Transverse colon (tissue), 4 donors: ENCODE results near the gene GTF2F2.

ENCODE experiments used
- EP300 ChIP-seq: sonication (generic); formaldehyde crosslinking; IDR thresholded peaks from one replicate; pipeline ENCODE4 v1.6.1; 2017; ENCODE audit warnings: antibody characterized with exemption, low read depth
- POLR2A ChIP-seq: fragments of 450-650 bp; IDR thresholded peaks from one replicate; pipeline ENCODE4 v1.6.1; 2016; ENCODE audit warnings: antibody characterized with exemption, mild to moderate bottlenecking, moderate library complexity
- POLR2AphosphoS5 ChIP-seq, 3 donors: sonication (generic); formaldehyde crosslinking; IDR thresholded peaks; one replicate each; pipeline ENCODE4 v1.6.1; 2016; ENCODE audit warnings: antibody characterized with exemption in 3 of 3
- TF ChIP-seq, protein P1 (sequence below), 5 experiments: fragments of 200-600 bp in 3 of 5; fragments of 450-650 bp in 2 of 5; sonication (generic) in 3 of 5; IDR thresholded peaks; 1 replicate in 2 of 5; 2 replicates in 3 of 5; pipeline ENCODE4 v1.5.1; 2016 to 2017; ENCODE audit warnings: antibody characterized with exemption in 5 of 5, inconsistent platforms in 3 of 5, mild to moderate bottlenecking in 2 of 5, moderate library complexity in 1 of 5

DNA sequence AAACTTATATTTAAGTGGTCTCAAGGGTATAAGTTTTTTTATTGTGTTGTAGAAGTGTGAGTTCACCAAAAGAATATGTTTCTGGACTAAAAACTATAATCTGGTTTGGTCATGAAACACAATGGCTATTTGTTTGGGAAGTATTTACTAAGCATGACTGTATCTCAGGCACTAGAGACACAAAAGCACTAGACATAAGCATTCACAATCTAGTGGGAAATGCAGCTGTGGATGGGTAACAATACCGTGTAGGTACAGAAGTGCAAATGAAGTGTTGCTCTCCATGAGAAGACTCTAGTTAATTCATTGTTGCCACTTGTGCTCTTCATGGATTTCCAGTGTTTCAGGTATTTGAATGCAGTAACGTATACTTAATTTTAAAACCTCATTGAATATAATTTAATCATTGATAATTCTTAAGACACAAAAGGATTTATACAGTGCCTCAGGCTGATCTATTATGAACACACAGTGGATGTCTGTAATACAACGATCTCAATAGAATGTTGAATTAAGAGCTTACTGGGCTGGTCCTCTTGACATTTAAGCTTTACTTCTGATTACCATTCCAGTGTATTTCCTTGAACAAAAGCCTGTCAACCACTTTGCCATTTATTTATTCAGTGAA lies 169.7 kb downstream of the GTF2F2 start:
- TF ChIP-seq POLR2A (no peak), POLR2AphosphoS5 (IDR thresholded peaks at IDR 0.05) (no peak), EP300 (no peak)
- TF ChIP-seq, protein P1, sequence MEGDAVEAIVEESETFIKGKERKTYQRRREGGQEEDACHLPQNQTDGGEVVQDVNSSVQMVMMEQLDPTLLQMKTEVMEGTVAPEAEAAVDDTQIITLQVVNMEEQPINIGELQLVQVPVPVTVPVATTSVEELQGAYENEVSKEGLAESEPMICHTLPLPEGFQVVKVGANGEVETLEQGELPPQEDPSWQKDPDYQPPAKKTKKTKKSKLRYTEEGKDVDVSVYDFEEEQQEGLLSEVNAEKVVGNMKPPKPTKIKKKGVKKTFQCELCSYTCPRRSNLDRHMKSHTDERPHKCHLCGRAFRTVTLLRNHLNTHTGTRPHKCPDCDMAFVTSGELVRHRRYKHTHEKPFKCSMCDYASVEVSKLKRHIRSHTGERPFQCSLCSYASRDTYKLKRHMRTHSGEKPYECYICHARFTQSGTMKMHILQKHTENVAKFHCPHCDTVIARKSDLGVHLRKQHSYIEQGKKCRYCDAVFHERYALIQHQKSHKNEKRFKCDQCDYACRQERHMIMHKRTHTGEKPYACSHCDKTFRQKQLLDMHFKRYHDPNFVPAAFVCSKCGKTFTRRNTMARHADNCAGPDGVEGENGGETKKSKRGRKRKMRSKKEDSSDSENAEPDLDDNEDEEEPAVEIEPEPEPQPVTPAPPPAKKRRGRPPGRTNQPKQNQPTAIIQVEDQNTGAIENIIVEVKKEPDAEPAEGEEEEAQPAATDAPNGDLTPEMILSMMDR (IDR thresholded peaks at IDR 0.05): no peak
